GM18505 (cell line): Measurements from ENCODE around the gene B3GALT4.

Source experiments
- ATAC-seq: cut with Tn5 transposase; IDR thresholded peaks from one replicate; pipeline ENCODE4 v1.9.1; 2021; ENCODE audit not compliant: unreplicated experiment
- POLR2A ChIP-seq: IDR thresholded peaks from 4 replicates; pipeline ENCODE4 v1.6.1; 2011; ENCODE audit warnings: borderline replicate concordance; ENCODE audit not compliant: insufficient read depth, insufficient read length; ENCODE audit errors: extremely low read depth

The B3GALT4 gene

GRCh38 chr6:33320315-33321181 is 43.6 kb downstream of the B3GALT4 start:
- no peak for ATAC-seq
- TF ChIP-seq POLR2A = no peak

GRCh38 chr6:33321227-33321626 is 44.3 kb downstream of the B3GALT4 start:
- ATAC-seq = no peak
- TF ChIP-seq POLR2A = no peak

GRCh38 chr6:33323623-33323948 is 46.7 kb downstream of the B3GALT4 start:
- ATAC-seq = peak; percentile 4
- no peak for TF ChIP-seq POLR2A

- TF ChIP-seq POLR2A = no peak
Observed at GRCh38 chr6:33324125-33324524, 47.2 kb downstream of the B3GALT4 start.

More at GRCh38 chr6:33324125-33324524, 47.2 kb downstream of the B3GALT4 start:
- no peak for ATAC-seq
